ENCODE results near the gene FYB2. TPM values are rescaled to one million over a fixed set of nuclear protein-coding genes. Genes with fewer than 3 reads are reported as not detected.
A peak's percentile ranks its signal among the peaks of the same experiment; 100 is the strongest.

The FYB2 gene
- total RNA-seq, 4 donors from 2014 or later: under 0.01 TPM; not detected in 3

DNA sequence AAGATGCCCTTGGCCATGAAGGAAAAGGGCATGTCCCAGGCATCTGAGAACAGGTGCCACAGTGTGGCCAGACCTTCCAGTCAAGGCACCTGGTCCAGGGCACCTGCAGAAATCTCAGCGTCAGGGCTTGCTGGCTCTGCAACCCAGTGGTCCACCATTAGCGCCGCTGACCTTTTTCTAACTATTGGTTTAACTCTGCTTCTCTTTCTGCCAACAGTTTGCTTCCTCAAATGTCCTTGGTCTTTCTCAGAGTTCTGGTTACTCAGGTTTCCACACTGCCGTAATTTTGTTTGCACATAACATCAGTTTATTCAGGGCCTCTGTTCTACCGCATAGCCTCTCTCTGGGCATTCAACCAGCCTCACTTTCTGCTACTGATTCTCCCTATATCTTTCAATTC, 16.5 kb upstream of the FYB2 start:
- no peaks in the 10 kb centered on the region for H3K36me3 ChIP-seq
- no peaks in the 10 kb centered on the region for H3K9me3 ChIP-seq
- H3K4me1 ChIP-seq: peaks cover 0 to 9% (median 0%) of the 10 kb centered on the region in 3 donors
- no peak overlapping the region for H3K4me3 ChIP-seq
- no peak overlapping the region for H3K27ac ChIP-seq
- peaks cover 0 to 24% (median 0%) of the 10 kb centered on the region in 4 donors for H3K27me3 ChIP-seq
- no peak for DNase-seq
- TF ChIP-seq, protein P1, sequence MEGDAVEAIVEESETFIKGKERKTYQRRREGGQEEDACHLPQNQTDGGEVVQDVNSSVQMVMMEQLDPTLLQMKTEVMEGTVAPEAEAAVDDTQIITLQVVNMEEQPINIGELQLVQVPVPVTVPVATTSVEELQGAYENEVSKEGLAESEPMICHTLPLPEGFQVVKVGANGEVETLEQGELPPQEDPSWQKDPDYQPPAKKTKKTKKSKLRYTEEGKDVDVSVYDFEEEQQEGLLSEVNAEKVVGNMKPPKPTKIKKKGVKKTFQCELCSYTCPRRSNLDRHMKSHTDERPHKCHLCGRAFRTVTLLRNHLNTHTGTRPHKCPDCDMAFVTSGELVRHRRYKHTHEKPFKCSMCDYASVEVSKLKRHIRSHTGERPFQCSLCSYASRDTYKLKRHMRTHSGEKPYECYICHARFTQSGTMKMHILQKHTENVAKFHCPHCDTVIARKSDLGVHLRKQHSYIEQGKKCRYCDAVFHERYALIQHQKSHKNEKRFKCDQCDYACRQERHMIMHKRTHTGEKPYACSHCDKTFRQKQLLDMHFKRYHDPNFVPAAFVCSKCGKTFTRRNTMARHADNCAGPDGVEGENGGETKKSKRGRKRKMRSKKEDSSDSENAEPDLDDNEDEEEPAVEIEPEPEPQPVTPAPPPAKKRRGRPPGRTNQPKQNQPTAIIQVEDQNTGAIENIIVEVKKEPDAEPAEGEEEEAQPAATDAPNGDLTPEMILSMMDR (IDR thresholded peaks at IDR 0.05): no peak
- no peak for TF ChIP-seq POLR2A (IDR thresholded peaks at IDR 0.05)
- intact Hi-C loops (cut with DNase I): no loop called here
- WGBS, 2 donors: 92 to 95% methylated on average over 5 of the region's 5 CpGs

- Histone ChIP-seq H3K27ac (no peak overlapping the region), H3K4me3 (no peak overlapping the region), H3K36me3 (no peaks in the 10 kb centered on the region), H3K27me3 (peaks cover 0 to 18% (median 0%) of the 10 kb centered on the region in 4 donors), H3K4me1 (peaks cover 0 to 9% (median 0%) of the 10 kb centered on the region in 3 donors), H3K9me3 (no peaks in the 10 kb centered on the region)
- intact Hi-C loops (cut with DNase I): no loop called here
- TF ChIP-seq POLR2A (IDR thresholded peaks at IDR 0.05): no peak
- TF ChIP-seq, protein P1 (IDR thresholded peaks at IDR 0.05): no peak
- WGBS, 2 donors: 77 to 82% methylated on average over 5 of the region's 5 CpGs
- DNase-seq: no peak
These were observed 15.1 kb upstream of the FYB2 start for GRCh38 chr1:56834137-56834900.

DNA sequence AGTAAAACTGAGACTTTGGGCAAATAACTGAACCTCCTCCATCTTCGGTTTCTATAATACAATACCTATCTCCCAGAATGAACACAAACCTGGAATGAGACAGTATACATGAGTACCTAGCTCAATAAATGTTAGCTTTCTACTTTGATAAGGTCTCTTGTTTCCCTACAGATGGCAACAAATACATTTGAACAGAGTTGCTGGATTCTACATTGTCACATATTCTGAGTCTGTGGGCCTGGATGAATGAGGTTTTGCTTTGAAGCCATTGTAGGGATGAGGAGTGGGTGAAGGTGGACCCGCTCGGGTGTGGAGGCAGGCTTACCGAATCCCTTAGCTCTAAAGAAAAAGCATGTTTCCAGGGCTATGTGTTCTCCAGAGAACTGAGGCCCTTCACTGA, 13.9 kb upstream of the FYB2 start:
- WGBS, 2 donors: 90 to 94% methylated on average over 4 of the region's 4 CpGs
- intact Hi-C loops (cut with DNase I): no loop called here
- Histone ChIP-seq H3K4me1 (peaks cover 0 to 9% (median 0%) of the 10 kb centered on the region in 3 donors), H3K27me3 (peaks cover 0 to 24% (median 0%) of the 10 kb centered on the region in 4 donors), H3K27ac (no peak overlapping the region), H3K4me3 (no peak overlapping the region), H3K9me3 (no peaks in the 10 kb centered on the region), H3K36me3 (no peaks in the 10 kb centered on the region)
- TF ChIP-seq, protein P1 (IDR thresholded peaks at IDR 0.05): no peak
- no peak for TF ChIP-seq POLR2A (IDR thresholded peaks at IDR 0.05)
- no peak for DNase-seq

GRCh38 chr1:56831871-56832693, 12.9 kb upstream of the FYB2 start:
- Histone ChIP-seq H3K9me3 (no peaks in the 10 kb centered on the region), H3K36me3 (no peaks in the 10 kb centered on the region), H3K27ac (no peak overlapping the region), H3K4me3 (no peak overlapping the region), H3K27me3 (peaks cover 0 to 21% (median 0%) of the 10 kb centered on the region in 4 donors), H3K4me1 (peaks cover 0 to 9% (median 0%) of the 10 kb centered on the region in 3 donors)
- intact Hi-C loops (cut with DNase I): no loop called here
- WGBS, 2 donors: 4 to 5% methylated on average over 8 of the region's 8 CpGs
- no peak for DNase-seq
- no peak for TF ChIP-seq POLR2A (IDR thresholded peaks at IDR 0.05)
- TF ChIP-seq, protein P1 (IDR thresholded peaks at IDR 0.05): peak; percentile 81 to 98 (median 92)

- H3K9me3 ChIP-seq: no peaks in the 10 kb centered on the region
- TF ChIP-seq, protein P1 (IDR thresholded peaks at IDR 0.05): no peak
- no peak for TF ChIP-seq POLR2A (IDR thresholded peaks at IDR 0.05)
- H3K27ac ChIP-seq: no peak overlapping the region
- peaks cover 0 to 9% (median 0%) of the 10 kb centered on the region in 3 donors for H3K4me1 ChIP-seq
- H3K27me3 ChIP-seq: peaks cover 0 to 16% (median 0%) of the 10 kb centered on the region in 4 donors
- 67 to 76% methylated on average over 4 of the region's 4 CpGs for WGBS, 2 donors
- H3K4me3 ChIP-seq: no peak overlapping the region
- DNase-seq: no peak
- intact Hi-C loops (cut with DNase I): no loop called here
- H3K36me3 ChIP-seq: no peaks in the 10 kb centered on the region
These were observed 10.8 kb upstream of the FYB2 start for GRCh38 chr1:56830052-56830451.

Measured in esophagus squamous epithelium (tissue), 5 donors.